Tibial nerve (tissue), 4 donors: ENCODE results near the gene CSDE1. TPM values are rescaled to one million over a fixed set of nuclear protein-coding genes. Genes with fewer than 3 reads are reported as not detected.

Source experiments
- DNase-seq, 2 donors: peaks; one replicate each; pipeline ENCODE4 v3.0.0-alpha.2; 2019; ENCODE audit warnings: low spot score in 2 of 2
- H3K27ac ChIP-seq, 4 donors: fragments of 200-600 bp; sonication (generic) in 3 of 4; one replicate each; pipeline ENCODE4 v1.5.1; 2017 to 2019; ENCODE audit warnings: mild to moderate bottlenecking in 1 of 4
- H3K27me3 ChIP-seq, 2 donors: fragments of 200-600 bp; sonication (generic) in 1 of 2; one replicate each; pipeline versions ENCODE4 v1.5.1 to v1.6.0; 2017 to 2019
- H3K36me3 ChIP-seq, 3 donors: fragments of 200-600 bp; sonication (generic); one replicate each; pipeline ENCODE4 v1.5.1; 2018 to 2019
- H3K4me1 ChIP-seq, 4 donors: fragments of 200-600 bp; sonication (generic) in 3 of 4; one replicate each; pipeline ENCODE4 v1.5.1; 2017 to 2019
- H3K4me3 ChIP-seq, 4 donors: fragments of 200-600 bp; sonication (generic) in 3 of 4; one replicate each; pipeline ENCODE4 v1.5.1; 2017 to 2019; ENCODE audit warnings: mild to moderate bottlenecking in 1 of 4, moderate library complexity in 1 of 4
- H3K9me3 ChIP-seq, 4 donors: fragments of 200-600 bp; sonication (generic) in 3 of 4; one replicate each; pipeline ENCODE4 v1.5.1; 2017 to 2019
- EP300 ChIP-seq, 2 donors: sonication (generic); formaldehyde crosslinking; IDR thresholded peaks; one replicate each; pipeline ENCODE4 v1.6.1; 2017; ENCODE audit warnings: antibody characterized with exemption in 2 of 2, mild to moderate bottlenecking in 1 of 2
- POLR2A ChIP-seq, 2 donors: fragments of 450-650 bp; IDR thresholded peaks; one replicate each; pipeline ENCODE4 v1.6.1; 2017; ENCODE audit warnings: antibody characterized with exemption in 2 of 2, mild to moderate bottlenecking in 2 of 2, moderate library complexity in 2 of 2
- whole genome bisulfite sequencing, 2 donors: methylation state at CpG; one replicate each; pipeline ENCODE4 v1.1.5; 2018; 5-methylcytosine and 5-hydroxymethylcytosine counted together
- total RNA-seq, 4 donors: library from RNA; depleted of rRNA; stranded (reverse); fragments of >200 nt; gene quantifications; one replicate each; pipeline ENCODE4 v1.1.0, GENCODE V29; 2016
- TF ChIP-seq, protein P1 (sequence below), 5 experiments: fragments of 200-600 bp in 3 of 5; fragments of 450-650 bp in 2 of 5; sonication (generic) in 3 of 5; IDR thresholded peaks; one replicate each; pipeline ENCODE4 v1.5.1; 2016 to 2019; ENCODE audit warnings: antibody characterized with exemption in 5 of 5, mild to moderate bottlenecking in 3 of 5, moderate library complexity in 2 of 5

The CSDE1 gene
- total RNA-seq, 4 donors from 2014 or later: 528 to 1,344 (median 763) TPM

GRCh38 chr1:114695430-114696058 is 62.2 kb downstream of the CSDE1 start, which contains the start of gene AMPD1:
Gene AMPD1 (minus strand): TSS chr1:114695546. CDS start chr1:114695471, 75 bp downstream.
- no peak within 1 kb of the TSS for H3K27ac ChIP-seq
- H3K9me3 ChIP-seq: no peaks in the 10 kb centered on the region
- H3K27me3 ChIP-seq: peaks cover 0 to 3% of the 10 kb centered on the region in 2 donors
- WGBS, 2 donors: 78 to 80% methylated on average over 6 of the region's 6 CpGs
- H3K4me1 ChIP-seq: no peaks in the 10 kb centered on the region
- H3K36me3 ChIP-seq: no peaks in the 10 kb centered on the region
- no peak within 1 kb of the TSS for H3K4me3 ChIP-seq
- DNase-seq: no peak
- TF ChIP-seq EP300 (IDR thresholded peaks at IDR 0.05) (no peak), POLR2A (IDR thresholded peaks at IDR 0.05) (no peak)
- TF ChIP-seq, protein P1, sequence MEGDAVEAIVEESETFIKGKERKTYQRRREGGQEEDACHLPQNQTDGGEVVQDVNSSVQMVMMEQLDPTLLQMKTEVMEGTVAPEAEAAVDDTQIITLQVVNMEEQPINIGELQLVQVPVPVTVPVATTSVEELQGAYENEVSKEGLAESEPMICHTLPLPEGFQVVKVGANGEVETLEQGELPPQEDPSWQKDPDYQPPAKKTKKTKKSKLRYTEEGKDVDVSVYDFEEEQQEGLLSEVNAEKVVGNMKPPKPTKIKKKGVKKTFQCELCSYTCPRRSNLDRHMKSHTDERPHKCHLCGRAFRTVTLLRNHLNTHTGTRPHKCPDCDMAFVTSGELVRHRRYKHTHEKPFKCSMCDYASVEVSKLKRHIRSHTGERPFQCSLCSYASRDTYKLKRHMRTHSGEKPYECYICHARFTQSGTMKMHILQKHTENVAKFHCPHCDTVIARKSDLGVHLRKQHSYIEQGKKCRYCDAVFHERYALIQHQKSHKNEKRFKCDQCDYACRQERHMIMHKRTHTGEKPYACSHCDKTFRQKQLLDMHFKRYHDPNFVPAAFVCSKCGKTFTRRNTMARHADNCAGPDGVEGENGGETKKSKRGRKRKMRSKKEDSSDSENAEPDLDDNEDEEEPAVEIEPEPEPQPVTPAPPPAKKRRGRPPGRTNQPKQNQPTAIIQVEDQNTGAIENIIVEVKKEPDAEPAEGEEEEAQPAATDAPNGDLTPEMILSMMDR (IDR thresholded peaks at IDR 0.05): no peak

DNA sequence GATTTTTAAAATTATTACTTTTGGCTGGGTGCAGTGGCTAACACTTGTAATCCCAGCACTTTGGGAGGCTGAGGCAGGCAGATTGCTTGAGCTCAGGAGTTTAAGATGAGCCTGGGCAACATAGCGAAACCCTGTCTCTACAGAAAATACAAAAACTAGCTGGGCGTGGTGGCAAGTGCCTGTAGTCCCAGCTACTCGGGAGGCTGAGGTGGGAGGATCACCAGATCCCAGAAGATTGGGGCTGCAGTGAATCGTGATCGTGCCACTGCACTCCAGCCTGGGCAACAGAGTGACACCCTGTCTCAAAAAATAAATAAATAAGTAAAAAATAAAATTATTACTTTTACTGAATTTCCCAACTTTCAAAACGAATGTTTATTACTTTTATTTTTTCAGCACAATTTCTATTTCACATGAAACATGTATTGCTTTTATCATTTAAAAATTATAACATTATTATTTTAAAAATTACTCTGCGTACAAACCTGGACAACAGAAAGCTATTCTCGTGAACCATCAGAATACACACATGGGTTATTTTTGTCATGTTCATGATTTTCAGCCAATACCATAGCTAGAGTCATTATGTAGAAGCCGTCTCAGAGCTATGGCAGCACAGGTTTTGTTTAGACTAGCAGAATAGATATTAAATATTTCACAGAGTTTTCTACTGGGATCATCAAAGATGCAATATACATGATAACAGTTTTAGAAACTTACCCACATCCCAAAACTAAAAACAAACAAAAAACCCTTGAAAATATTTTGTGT is 63.1 kb downstream of the CSDE1 start:
- no peaks in the 10 kb centered on the region for H3K4me1 ChIP-seq
- peaks cover 0 to 3% of the 10 kb centered on the region in 2 donors for H3K27me3 ChIP-seq
- DNase-seq: no peak
- H3K9me3 ChIP-seq: no peaks in the 10 kb centered on the region
- no peak for TF ChIP-seq EP300 (IDR thresholded peaks at IDR 0.05)
- no peak overlapping the region for H3K4me3 ChIP-seq
- WGBS, 2 donors: 81 to 87% methylated on average over 9 of the region's 9 CpGs
- H3K36me3 ChIP-seq: no peaks in the 10 kb centered on the region
- H3K27ac ChIP-seq: no peak overlapping the region

DNA sequence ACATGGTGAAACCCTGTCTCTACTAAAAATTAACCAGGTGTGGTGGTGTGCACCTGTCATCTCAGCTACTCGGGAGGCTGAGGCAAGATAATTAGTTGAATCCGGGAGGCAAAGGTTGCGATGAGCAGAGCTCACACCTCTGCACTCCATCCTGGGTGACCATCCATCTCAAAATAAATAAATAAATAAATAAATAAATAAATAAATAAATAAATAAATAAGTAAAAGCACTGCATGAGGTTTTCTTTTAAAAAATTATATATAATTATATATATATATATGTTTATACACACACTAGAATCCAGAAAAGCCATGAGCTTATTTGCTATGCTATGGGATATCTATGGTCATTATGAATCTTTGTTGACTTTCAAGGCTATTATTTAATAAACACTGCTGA is 64.8 kb downstream of the CSDE1 start:
- H3K36me3 ChIP-seq: no peaks in the 10 kb centered on the region
- no peak for DNase-seq
- no peaks in the 10 kb centered on the region for H3K4me1 ChIP-seq
- H3K9me3 ChIP-seq: no peaks in the 10 kb centered on the region
- H3K27me3 ChIP-seq: peaks cover 0 to 3% of the 10 kb centered on the region in 2 donors
- 90 to 93% methylated on average over 3 of the region's 3 CpGs for WGBS, 2 donors
- H3K27ac ChIP-seq: no peak overlapping the region
- H3K4me3 ChIP-seq: no peak overlapping the region
- no peak for TF ChIP-seq EP300 (IDR thresholded peaks at IDR 0.05)

DNA sequence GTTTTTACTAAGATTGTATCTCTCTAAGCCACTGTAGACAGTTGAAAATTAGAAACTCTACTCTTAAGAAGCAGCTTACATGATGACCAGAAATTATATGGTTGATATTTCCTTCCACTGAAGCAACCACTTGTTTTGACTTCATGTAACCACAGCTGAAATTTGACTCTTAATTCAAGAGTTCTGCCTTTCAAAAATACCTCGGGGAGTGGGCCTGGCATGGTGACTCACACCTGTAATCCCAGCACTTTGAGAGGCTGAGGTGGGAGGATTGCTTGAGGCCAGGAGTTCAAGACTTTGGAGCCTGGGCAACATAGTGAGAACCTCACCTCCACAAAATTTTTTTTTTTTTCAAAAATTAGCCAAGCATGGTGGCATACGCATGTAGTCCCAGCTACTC is 66.7 kb downstream of the CSDE1 start:
- H3K4me1 ChIP-seq: no peaks in the 10 kb centered on the region
- DNase-seq: no peak
- peaks cover 0 to 3% of the 10 kb centered on the region in 2 donors for H3K27me3 ChIP-seq
- no peak for TF ChIP-seq EP300 (IDR thresholded peaks at IDR 0.05)
- TF ChIP-seq, protein P1 (IDR thresholded peaks at IDR 0.05): no peak
- no peak for TF ChIP-seq POLR2A (IDR thresholded peaks at IDR 0.05)
- WGBS, 2 donors: 78 to 84% methylated on average over 2 of the region's 2 CpGs
- H3K9me3 ChIP-seq: no peaks in the 10 kb centered on the region
- no peaks in the 10 kb centered on the region for H3K36me3 ChIP-seq
- H3K27ac ChIP-seq: no peak overlapping the region
- no peak overlapping the region for H3K4me3 ChIP-seq

GRCh38 chr1:114690148-114690547 is 67.6 kb downstream of the CSDE1 start:
- no peak for DNase-seq
- TF ChIP-seq EP300 (IDR thresholded peaks at IDR 0.05) (no peak), POLR2A (IDR thresholded peaks at IDR 0.05) (no peak)
- TF ChIP-seq, protein P1 (IDR thresholded peaks at IDR 0.05): no peak
- Histone ChIP-seq H3K27me3 (peaks cover 0 to 5% of the 10 kb centered on the region in 2 donors), H3K4me1 (no peaks in the 10 kb centered on the region), H3K9me3 (no peaks in the 10 kb centered on the region), H3K27ac (no peak overlapping the region), H3K36me3 (no peaks in the 10 kb centered on the region), H3K4me3 (no peak overlapping the region)
- 73 to 83% methylated on average over 1 of the region's 1 CpG for WGBS, 2 donors

- H3K27me3 ChIP-seq: peaks cover 0 to 4% of the 10 kb centered on the region in 2 donors
- no peak overlapping the region for H3K4me3 ChIP-seq
- H3K4me1 ChIP-seq: no peaks in the 10 kb centered on the region
- WGBS, 2 donors: 83 to 88% methylated on average over 4 of the region's 4 CpGs
- no peak overlapping the region for H3K27ac ChIP-seq
- no peaks in the 10 kb centered on the region for H3K9me3 ChIP-seq
- no peak for TF ChIP-seq EP300 (IDR thresholded peaks at IDR 0.05)
- TF ChIP-seq POLR2A (IDR thresholded peaks at IDR 0.05): no peak
- TF ChIP-seq, protein P1 (IDR thresholded peaks at IDR 0.05): no peak
- no peak for DNase-seq
- H3K36me3 ChIP-seq: no peaks in the 10 kb centered on the region
Observed at GRCh38 chr1:114688526-114688925, 69.3 kb downstream of the CSDE1 start.
